Heart right ventricle (tissue), 16 donors: ENCODE measurements around the gene RPS6KA2. TPM values are rescaled to one million over a fixed set of nuclear protein-coding genes. Genes with fewer than 3 reads are reported as not detected.

Experiments used
- ATAC-seq, 8 donors: fragments of 200-7000 bp; cut with Tn5 transposase; one replicate each; pipeline ENCODE4 v1.9.1; 2020; ENCODE audit warnings: mild to moderate bottlenecking in 8 of 8, moderate library complexity in 8 of 8, moderate number of reproducible peaks in 1 of 8
- DNase-seq, 2 donors: peaks; one replicate each; pipeline ENCODE4 v3.0.0-alpha.2; 2020
- H3K27ac ChIP-seq, 10 donors: fragments of 200-600 bp; sonication (generic) in 2 of 10; one replicate each; pipeline versions ENCODE4 v1.5.0 to v1.8.0; 2020 to 2022; ENCODE audit warnings: mild to moderate bottlenecking in 3 of 10
- H3K27me3 ChIP-seq, 7 donors: fragments of 200-600 bp; one replicate each; pipeline ENCODE4 v1.8.0; 2021 to 2022; ENCODE audit warnings: mild to moderate bottlenecking in 2 of 7
- H3K36me3 ChIP-seq, 9 donors: fragments of 200-600 bp; sonication (generic) in 1 of 9; one replicate each; pipeline versions ENCODE4 v1.5.0 to v1.8.0; 2020 to 2022; ENCODE audit warnings: mild to moderate bottlenecking in 2 of 9
- H3K4me1 ChIP-seq, 9 donors: fragments of 200-600 bp; sonication (generic) in 1 of 9; one replicate each; pipeline versions ENCODE4 v1.5.0 to v1.8.0; 2020 to 2022; ENCODE audit warnings: mild to moderate bottlenecking in 4 of 9
- H3K4me3 ChIP-seq, 10 donors: fragments of 200-600 bp; sonication (generic) in 2 of 10; one replicate each; pipeline versions ENCODE4 v1.5.0 to v1.8.0; 2020 to 2022; ENCODE audit warnings: mild to moderate bottlenecking in 7 of 10, moderate library complexity in 2 of 10
- H3K9me3 ChIP-seq, 11 donors: fragments of 200-600 bp in 10 of 11; sonication (generic) in 2 of 11; one replicate each; pipeline versions ENCODE4 v1.5.0 to v1.8.0; 2013 to 2022; ENCODE audit warnings: mild to moderate bottlenecking in 2 of 11, control low read depth in 1 of 11, moderate library complexity in 1 of 11
- CTCF ChIP-seq, 9 donors: fragments of 200-600 bp; sonication (generic) in 2 of 9; IDR thresholded peaks; one replicate each; pipeline versions ENCODE4 v1.5.0 to v1.8.0; 2021 to 2022; ENCODE audit warnings: antibody characterized with exemption in 9 of 9, mild to moderate bottlenecking in 5 of 9, moderate library complexity in 1 of 9
- WGBS, 2 donors: extraction: QIAGEN DNeasy Blood & Tissue Kit; methylation state at CpG; one replicate each; pipeline ENCODE4 v1.1.7; 2013; ENCODE audit warnings: inconsistent platforms in 1 of 2; 5-methylcytosine and 5-hydroxymethylcytosine counted together
- intact Hi-C, 10 donors: fragments of 100-400 bp; cut with DNase I; formaldehyde crosslinking; loops; one replicate each; pipeline versions ENCODE4 v1.11.1 to v1.14.2; 2022
- polyA plus RNA-seq, 2 donors: library from polyadenylated mRNA; stranded (reverse); fragments of 200-250 nt; gene quantifications; one replicate each; pipeline ENCODE4 v1.2.3, GENCODE V29; 2013
- total RNA-seq, 10 donors: library from RNA; stranded (reverse); fragmentation: NEBNext Ultra II Directional in 3 of 10; extraction: Animal tissue kit (Norgen Biotek cat#: 25700) in 3 of 10; gene quantifications; one replicate each; pipeline versions ENCODE4 v1.2.1 to v1.2.4, GENCODE V29; 2021 to 2023
- donor health status: Arrhythmogenic right ventricular cardiomyopathy.
- donor health status: ischemic (EF 13 %, LVEDD 7.1; RV severe dilation, severe dysfunction).
- donor health status: healthy with polysubstance abuse.
- donor health status: DM: no; HTN: yes; CAD: no.
- donor health status: DM: no; HTN: no; CAD: no.
- donor health status: ischemic (EF 25% LVEDD 6.9; RV normal size, moderate dysfunction).
- donor health status: ischemic (EF 25% LVEDD 5.7; RV mildly dilated, moderate dysfunction).
- donor health status: healthy.
- donor health status: DM: yes; HTN: yes; CAD: no.
- donor health status: Ischemic cardiomyopathy.
- donor health status: ischemic (EF 35%, LVEDD 5.7; RV mildly dilated, moderate dysfunction).
- donor health status: nonischemic (EF 11% LVEDD 7.7; RV severe dilation, severe dysfunction).
- donor health status: DM: yes; HTN: yes; CAD: no.
- donor health status: PGD.
- donor health status: ischemic (EF 29% LVEDD 5.4; RV normal size, mild dysfunction).
- donor health status: nonischemic (EF 23%, LVEDD 6.1; RV moderate dilation, normal function).

The RPS6KA2 gene
- total and polyA plus RNA-seq, 12 donors, result 20.3 to 91.4 (median 73.7) TPM

- no peak for ATAC-seq
- Histone ChIP-seq H3K4me1 (peaks cover 0 to 24% (median 10%) of the 10 kb centered on the region in 9 donors), H3K36me3 (peaks cover 0 to 45% (median 0%) of the 10 kb centered on the region in 9 donors), H3K27ac (no peak overlapping the region), H3K9me3 (peaks cover 0 to 12% (median 0%) of the 10 kb centered on the region in 11 donors), H3K4me3 (no peak overlapping the region), H3K27me3 (no peaks in the 10 kb centered on the region)
- no peak for TF ChIP-seq CTCF (IDR thresholded peaks at IDR 0.05)
- no peak for DNase-seq
- 97 to 98% methylated on average over 25 of the region's 25 CpGs for WGBS, 2 donors
- intact Hi-C loops, result loop anchor here in 1 of 10 donors (10.0 kb wide), 1 partner anchor 320 kb away; no protein-coding TSS in a partner anchor
Observed at GRCh38 chr6:166454692-166455515, 172.1 kb downstream of the RPS6KA2 start.

- Histone ChIP-seq H3K4me3 (no peak overlapping the region), H3K27ac (no peak overlapping the region), H3K27me3 (no peaks in the 10 kb centered on the region), H3K9me3 (peaks cover 0 to 11% (median 0%) of the 10 kb centered on the region in 11 donors), H3K4me1 (peaks cover 0 to 24% (median 10%) of the 10 kb centered on the region in 9 donors), H3K36me3 (peaks cover 0 to 43% (median 5%) of the 10 kb centered on the region in 9 donors)
- WGBS, 2 donors, result 82 to 98% methylated on average over 7 of the region's 7 CpGs
- intact Hi-C loops, result loop anchor here in 1 of 10 donors (10.0 kb wide), 1 partner anchor 321 kb away; no protein-coding TSS in a partner anchor
- ATAC-seq (no peak), DNase-seq (no peak)
- no peak for TF ChIP-seq CTCF (IDR thresholded peaks at IDR 0.05)
Observed at GRCh38 chr6:166453651-166454050, 173.4 kb downstream of the RPS6KA2 start.

GRCh38 chr6:166450167-166450873 lies 176.7 kb downstream of the RPS6KA2 start:
- peaks cover 0 to 52% (median 27%) of the 10 kb centered on the region in 9 donors for H3K36me3 ChIP-seq
- DNase-seq, result no peak

More at GRCh38 chr6:166450167-166450873, 176.7 kb downstream of the RPS6KA2 start:
- ATAC-seq, result peak in 2 of 8 donors; percentile 19 to 55
- peaks cover 0 to 1% (median 0%) of the 10 kb centered on the region in 9 donors for H3K4me1 ChIP-seq
- WGBS, 2 donors, result 77 to 79% methylated on average over 5 of the region's 5 CpGs
- no peak overlapping the region for H3K4me3 ChIP-seq
- H3K27me3 ChIP-seq, result no peaks in the 10 kb centered on the region
- no peak overlapping the region for H3K27ac ChIP-seq
- intact Hi-C loops, result loop anchor here in 1 of 10 donors (10.0 kb wide), 1 partner anchor 324 kb away; no protein-coding TSS in a partner anchor
- TF ChIP-seq CTCF (IDR thresholded peaks at IDR 0.05), result no peak
- peaks cover 0 to 10% (median 0%) of the 10 kb centered on the region in 11 donors for H3K9me3 ChIP-seq
